GM18508 (cell line): ENCODE data around the gene ABCD1.

Experiments
- ATAC-seq: cut with Tn5 transposase; IDR thresholded peaks from one replicate; pipeline ENCODE4 v1.9.1; 2021; ENCODE audit warnings: moderate number of reproducible peaks; ENCODE audit not compliant: insufficient read depth, unreplicated experiment

Gene ABCD1

GRCh38 chrX:153770601-153771414 lies 46.2 kb downstream of the ABCD1 start:
- no peak for ATAC-seq

DNA sequence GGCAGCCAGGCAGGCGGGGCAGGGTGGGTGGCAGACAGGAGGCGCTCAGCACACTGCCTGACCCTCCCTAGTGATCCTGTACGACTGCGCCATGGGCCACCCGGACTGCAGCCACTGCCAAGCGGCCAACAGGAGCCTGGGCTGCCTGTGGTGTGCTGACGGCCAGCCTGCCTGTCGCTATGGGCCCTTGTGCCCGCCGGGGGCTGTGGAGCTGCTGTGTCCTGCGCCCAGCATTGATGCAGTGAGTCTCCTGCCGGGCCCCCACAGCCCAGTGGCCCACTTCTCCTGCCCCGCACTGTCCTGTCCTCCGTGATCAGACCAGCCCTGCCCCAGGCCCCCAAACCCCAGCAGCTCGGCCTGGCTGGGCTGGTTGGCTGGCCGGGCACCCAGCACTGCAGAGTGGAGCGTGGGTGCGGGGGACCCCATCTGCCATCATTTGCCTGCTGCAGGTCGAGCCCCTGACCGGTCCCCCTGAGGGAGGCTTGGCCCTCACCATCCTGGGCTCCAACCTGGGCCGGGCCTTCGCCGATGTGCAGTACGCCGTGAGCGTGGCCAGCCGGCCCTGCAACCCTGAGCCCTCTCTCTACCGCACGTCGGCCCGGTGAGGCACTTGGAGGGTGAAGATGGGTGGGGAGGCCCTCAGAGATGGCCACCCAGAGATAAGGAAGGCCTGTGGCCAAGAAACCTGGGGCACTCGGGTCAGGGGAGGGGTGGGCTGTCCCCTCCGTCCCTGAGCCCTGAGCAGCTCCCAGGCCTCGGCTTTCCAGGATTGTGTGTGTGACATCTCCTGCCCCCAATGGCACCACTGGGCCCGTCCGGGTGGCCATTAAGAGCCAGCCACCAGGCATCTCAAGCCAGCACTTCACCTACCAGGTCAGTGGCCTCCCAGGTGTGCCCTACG lies 47.0 kb downstream of the ABCD1 start:
- ATAC-seq, result no peak

GRCh38 chrX:153772316-153773217 lies 47.9 kb downstream of the ABCD1 start:
- ATAC-seq, result no peak

GRCh38 chrX:153773218-153773611 lies 48.6 kb downstream of the ABCD1 start:
- no peak for ATAC-seq

GRCh38 chrX:153773741-153774575 lies 49.3 kb downstream of the ABCD1 start:
- no peak for ATAC-seq

DNA sequence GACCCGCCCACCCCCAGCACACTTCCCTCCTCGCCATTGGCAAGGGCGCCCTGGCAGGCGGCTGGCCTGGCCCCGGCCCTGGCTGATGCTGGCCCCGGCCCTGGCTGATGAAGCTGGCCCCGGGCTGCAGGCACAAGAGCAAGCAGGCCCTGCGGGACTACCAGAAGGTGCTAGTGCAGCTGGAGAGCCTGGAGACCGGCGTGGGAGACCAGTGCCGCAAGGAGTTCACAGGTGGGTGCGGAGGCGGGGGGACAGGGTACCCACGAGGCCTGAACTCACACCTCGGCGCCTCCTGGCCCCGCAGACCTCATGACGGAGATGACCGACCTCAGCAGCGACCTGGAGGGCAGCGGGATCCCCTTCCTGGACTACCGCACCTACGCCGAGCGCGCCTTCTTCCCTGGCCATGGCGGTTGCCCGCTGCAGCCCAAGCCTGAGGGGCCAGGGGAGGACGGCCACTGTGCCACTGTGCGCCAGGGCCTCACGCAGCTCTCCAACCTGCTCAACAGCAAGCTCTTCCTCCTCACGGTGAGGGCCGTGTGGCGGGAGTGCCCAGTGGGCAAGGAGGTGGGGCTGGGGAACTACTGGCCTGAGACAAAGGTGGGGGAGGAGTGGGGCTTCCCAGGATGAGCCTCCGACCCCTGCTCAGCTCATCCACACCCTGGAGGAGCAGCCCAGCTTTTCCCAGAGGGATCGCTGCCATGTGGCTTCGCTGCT lies 50.1 kb downstream of the ABCD1 start:
- ATAC-seq, result no peak

- no peak for ATAC-seq
These were observed 50.9 kb downstream of the ABCD1 start for GRCh38 chrX:153775293-153776119.

GRCh38 chrX:153776120-153776599 lies 51.5 kb downstream of the ABCD1 start:
- ATAC-seq, result no peak

DNA sequence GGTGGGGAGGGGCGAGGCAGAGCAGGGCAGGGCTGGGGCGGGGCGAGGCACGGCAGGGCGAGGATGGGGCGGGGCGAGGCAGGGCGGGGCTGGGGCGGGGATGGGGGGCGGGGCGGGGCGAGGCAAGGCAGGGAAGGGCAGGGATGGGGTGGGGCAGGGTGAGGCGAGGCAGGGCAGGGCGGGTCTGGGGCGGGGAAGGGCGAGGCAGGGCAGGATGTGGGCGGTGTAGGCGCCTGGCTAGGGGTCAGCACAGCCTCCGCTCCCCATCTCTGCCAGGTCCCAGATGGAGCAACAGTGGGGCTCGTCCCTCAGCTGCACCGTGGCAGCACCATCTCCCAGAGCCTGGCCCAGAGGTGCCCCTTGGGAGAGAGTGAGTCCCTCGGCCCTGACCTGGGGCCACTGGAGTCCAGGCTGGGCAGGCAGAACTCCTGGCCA lies 52.0 kb downstream of the ABCD1 start:
- ATAC-seq, result no peak

GRCh38 chrX:153777261-153778090 lies 52.8 kb downstream of the ABCD1 start:
- ATAC-seq, result no peak

- no peak for ATAC-seq
These were observed 53.5 kb downstream of the ABCD1 start for GRCh38 chrX:153778181-153778580.

DNA sequence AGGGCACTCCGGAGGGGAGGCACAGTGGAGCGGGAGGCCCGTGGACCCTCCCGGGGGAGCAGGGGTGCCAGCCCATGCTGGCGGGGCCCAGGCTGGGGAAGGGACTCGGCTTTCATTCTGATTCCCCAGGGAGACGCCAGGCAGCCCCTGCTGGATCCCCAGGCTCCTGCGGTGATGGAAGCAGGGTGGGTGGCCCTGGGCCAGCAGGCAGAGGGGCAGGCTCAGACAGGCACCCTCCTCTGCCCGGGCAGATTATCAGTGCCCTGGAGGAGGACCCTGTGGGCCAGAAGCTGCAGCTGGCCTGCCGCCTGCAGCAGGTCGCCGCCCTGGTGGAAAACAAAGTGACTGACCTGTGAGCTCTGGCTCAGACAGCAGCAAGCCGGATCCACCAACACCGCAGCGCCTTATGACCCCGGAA lies 54.0 kb downstream of the ABCD1 start:
- no peak for ATAC-seq

DNA sequence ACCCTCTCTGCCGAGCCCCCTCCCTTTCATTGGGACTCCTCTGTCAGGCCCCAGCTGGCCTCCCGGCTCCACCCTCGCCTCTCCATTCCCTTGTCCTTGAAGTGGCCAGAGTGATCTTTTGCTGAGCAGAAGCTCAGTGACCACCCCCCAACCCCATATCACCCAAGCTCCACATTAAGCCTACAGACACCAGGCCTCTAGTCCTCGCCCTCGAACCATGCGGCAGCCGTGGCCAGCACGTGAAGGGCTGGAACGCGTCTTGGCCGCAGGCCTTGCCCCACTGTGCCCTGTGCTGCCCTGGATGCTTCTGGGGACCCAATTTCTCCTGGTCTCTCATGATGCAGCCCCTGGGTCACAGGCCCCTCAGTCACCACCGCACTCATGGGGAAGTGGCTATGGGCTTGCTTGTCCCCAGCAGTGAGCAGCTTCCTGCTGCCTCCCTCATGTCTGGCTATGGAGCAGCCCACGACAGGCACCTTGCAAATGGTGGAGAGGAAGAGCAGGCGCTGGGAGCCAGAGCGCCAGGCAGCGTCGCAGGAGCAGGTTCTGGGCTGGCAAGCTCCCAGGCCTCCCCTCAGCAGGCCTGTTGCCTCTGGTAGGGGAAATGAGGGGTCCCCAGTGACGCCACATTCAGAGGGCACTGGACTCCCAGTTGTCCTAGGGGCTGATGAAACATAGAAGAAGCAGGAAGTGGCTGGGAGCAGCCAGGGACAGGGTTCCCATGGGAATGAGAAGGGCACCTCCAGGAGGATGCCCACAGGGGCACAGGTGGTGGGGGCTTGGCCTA lies 55.4 kb downstream of the ABCD1 start:
- ATAC-seq, result no peak

DNA sequence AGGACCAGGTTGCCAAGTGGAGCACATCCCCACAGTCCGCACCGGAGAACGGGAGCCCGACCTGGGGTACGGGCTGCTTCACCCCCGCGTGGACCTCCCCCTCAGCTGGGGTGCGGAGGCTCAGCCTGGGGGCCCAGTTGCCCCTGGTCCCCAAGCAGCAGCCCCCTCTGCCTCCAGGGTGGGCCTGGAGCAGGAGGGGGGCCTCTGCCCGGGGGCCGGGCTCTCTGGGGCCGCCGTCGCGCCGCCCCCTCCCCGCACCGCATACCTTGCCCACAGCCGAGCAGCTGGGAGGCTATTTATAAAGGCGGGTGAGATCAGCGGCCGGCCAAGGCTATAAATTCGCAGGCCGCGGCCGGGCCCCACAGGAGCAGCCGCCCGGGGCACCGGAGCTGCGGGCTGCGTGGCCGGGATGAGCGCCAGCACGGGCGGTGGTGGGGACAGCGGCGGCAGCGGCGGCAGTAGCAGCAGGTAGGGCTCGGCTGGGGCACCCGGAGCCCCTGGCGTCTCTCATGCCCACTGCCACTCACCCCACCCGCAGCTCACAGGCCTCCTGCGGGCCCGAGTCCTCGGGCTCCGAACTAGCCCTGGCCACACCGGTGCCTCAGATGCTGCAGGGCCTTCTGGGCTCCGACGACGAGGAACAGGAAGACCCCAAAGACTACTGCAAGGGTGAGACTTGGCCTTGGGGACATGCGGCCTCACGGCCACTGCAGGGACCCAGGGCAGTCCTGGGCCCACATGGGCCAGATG lies 56.2 kb downstream of the ABCD1 start, which contains the start of gene SRPK3:
SRPK3 (plus strand) TSS at position 364 of the 750 bp plus-strand sequence; CDS start at position 410, 46 bp downstream.
- no peak for ATAC-seq

GRCh38 chrX:153781428-153782047 lies 56.9 kb downstream of the ABCD1 start:
- ATAC-seq, result no peak
